ENCODE data around the gene CALD1.

Gene CALD1

GRCh38 chr7:134814730-134815364, 35.4 kb downstream of the CALD1 start:
- DNase-seq = no peak
- intact Hi-C loops (cut with DNase I) = no loop called here

DNA sequence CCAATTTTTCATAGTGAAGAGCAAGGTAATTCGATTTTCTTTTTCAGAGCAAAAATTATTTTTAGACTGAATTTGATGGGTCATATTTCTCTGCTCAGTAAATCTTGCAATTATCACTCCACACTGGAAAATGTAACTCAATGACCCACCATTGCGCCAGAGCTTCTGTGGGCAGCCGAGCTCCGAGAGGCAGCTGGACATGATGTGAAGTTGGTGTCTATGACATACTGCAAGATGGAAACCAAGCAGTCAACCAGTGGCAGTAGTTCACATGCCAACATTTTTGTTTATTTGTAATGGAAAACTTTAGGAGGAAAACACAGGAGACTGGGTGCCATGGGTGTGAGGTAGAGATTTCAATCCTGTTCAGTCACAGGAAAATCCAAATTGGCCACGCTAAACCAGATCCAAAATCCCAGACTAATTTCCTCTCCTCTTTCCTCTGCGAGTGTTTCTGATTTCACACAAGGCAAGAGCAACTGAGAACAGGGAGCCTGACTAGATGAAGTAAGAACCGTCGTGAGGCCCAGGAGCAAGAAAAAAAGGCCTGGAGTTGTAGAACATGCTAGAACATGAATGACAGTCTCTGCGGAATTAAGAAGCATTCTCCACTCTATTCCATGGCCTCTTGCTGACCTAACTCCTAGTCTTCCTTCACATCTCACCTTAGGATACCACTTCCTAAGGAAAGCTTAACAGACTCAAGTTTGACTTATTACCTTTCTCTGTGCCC, 39.3 kb downstream of the CALD1 start:
- DNase-seq = no peak
- intact Hi-C loops (cut with DNase I) = no loop called here

DNA sequence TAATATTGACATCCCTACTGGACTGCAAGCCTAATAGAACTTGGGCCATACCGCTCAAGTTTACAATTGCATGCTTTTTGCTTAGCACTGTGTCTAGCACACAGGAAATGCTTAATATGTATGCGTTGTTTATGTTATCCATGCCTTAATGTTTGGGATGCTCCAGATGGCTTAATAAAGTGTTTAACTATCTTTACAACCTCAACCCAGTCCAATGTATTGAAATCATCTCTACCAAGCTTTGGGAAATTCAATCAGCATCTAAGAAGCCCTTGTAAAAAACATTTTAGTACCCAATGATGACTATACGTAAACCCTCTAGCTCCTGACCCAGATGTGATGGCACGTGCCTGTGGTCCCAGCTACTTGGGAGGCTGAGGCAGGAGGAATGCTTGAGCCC, 40.0 kb downstream of the CALD1 start:
- intact Hi-C loops (cut with DNase I) = no loop called here
- DNase-seq = no peak

DNA sequence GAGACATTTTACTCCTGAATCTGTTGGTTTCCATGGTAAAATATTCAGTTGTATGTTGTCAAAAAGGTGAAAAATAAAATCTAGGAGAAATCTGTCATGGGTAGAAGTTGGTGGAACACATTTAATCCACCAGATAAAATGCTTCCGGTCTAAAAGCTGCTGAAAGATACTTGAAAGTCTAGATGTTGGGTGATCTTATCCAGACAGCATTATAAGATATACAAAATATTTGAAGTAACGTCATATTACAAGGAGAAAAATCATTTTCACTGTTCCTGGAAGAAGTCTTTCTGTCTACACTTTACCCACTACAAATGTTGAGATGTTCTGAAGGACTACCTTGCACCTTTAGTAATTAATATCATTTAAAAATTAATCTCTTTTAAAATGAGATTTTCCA, 40.9 kb downstream of the CALD1 start:
- DNase-seq = no peak
- intact Hi-C loops (cut with DNase I) = no loop called here

DNA sequence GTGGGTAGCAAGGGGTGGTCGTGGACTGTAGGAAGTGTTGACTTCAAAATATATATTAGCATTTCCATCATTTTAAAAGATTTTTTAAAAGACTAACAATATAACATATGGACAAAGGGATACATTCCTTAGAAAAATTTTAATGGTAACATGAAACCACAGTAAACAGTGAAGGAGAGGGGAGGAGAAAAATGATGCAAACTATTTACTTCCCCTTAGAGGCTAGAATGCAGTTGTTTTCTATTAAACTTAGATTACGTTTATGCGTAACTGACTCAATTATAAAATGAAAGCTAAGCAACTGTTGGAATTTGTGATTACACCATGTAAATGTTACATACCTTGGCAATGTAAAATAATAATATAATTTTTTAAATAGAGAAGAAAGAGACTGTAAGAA, 41.3 kb downstream of the CALD1 start:
- intact Hi-C loops (cut with DNase I) = no loop called here
- DNase-seq = no peak

DNA sequence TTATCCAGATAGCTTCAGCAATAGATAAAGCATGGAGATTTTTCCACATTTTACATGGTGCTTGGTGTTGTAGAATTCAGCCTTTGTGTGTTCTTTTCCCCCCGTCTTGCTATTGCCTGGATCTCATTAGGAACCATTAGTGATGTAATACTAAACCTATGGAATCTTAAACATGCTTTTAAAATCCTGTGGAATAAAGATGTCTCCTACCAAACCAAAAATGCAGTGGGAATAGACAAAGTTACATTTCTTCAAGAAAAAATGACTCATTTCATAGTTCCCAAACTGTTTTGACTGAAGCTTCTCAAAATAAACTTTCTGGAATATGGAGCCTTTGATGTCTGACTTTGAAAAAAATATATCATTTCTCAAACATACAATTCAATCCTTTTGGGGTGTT, 44.0 kb downstream of the CALD1 start:
- intact Hi-C loops (cut with DNase I) = no loop called here
- DNase-seq = no peak

- intact Hi-C loops (cut with DNase I) = no loop called here
- no peak for DNase-seq
These were observed 46.2 kb downstream of the CALD1 start for GRCh38 chr7:134825666-134826065.

GRCh38 chr7:134826105-134826504, 46.7 kb downstream of the CALD1 start:
- intact Hi-C loops (cut with DNase I) = no loop called here
- DNase-seq = no peak

DNA sequence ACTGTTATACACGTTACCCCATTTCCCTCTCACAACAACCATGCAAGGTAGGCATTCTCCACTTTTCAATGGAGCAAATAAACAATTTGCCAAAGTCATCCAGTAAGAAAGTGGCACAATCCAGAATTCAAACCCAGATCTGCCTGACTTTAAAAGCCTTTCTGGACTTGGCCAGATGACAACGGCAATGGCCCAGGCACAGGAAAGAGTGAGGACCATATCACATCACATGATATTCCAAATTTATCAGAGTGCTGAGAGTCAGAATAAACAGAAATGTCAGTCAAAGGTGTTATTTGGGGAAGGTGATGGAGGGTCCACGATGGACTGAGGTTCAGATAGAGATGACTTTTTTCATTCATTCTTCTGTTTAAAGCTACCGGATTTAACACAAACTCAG, 48.0 kb downstream of the CALD1 start:
- intact Hi-C loops (cut with DNase I) = no loop called here
- no peak for DNase-seq

DNA sequence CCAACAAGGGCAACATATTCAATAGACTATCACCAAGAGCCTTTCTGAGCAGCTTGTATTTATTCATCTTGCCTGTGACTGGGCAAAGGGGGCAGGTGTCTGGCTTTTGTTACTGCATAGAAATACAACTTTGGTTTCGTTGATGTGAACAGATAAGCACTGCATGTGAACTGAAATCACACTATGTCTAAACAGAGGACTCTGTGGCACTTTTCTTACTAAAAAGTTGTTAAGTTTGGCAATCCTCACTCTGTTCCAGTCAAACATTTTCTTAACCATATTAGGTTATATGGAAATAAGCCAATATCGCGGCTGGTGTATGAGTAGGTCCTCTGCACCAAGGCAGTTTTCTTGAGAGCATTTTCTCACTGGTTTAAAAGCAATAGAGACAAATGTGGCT, 48.5 kb downstream of the CALD1 start:
- no peak for DNase-seq
- intact Hi-C loops (cut with DNase I) = no loop called here

DNA sequence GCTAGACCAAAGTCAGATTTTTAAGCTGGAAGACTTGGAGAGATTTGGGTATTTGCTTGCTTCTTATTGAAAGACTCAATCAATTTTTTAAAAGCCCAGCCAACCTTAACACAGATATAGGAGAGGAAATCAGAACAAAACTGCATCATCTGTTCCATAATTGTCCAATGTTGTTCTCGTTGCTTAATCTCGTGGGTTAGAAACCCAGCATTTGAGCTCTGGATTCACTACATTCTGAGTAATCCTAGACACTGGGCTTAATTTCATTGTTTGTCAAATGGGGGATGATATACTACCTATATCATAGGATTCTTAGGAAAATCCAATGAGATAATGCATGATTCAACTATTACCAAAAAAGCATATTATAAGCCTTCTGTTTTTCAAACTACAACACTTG, 48.9 kb downstream of the CALD1 start:
- DNase-seq = no peak
- intact Hi-C loops (cut with DNase I) = no loop called here

- intact Hi-C loops (cut with DNase I) = no loop called here
- DNase-seq = no peak
These were observed 50.0 kb downstream of the CALD1 start for GRCh38 chr7:134829380-134829986.

- peak in 32 of 42 donors; percentile 4 to 75 (median 36) for DNase-seq
- intact Hi-C loops (cut with DNase I) = no loop called here
These were observed 52.4 kb downstream of the CALD1 start for GRCh38 chr7:134831862-134832261.

DNA sequence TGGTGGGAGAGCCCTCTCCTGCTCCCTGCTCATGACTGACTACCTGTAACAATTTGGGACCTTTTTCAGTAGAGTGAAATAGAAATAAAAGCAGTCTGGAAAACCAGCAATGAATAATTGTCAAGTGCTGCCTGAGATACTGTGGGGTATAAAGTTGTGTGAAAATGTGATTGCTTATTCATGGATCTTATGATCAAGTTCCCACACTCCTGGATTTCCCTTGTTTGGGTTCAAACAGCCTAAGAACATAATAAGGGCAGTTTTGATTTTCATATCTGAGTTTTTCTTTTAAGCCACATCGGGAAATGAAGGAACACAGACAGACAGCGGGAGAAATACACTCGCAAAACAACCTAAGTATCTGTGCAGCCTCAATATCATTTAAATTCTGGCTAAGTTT, 52.9 kb downstream of the CALD1 start:
- DNase-seq = no peak
- intact Hi-C loops (cut with DNase I) = no loop called here

- intact Hi-C loops (cut with DNase I) = no loop called here
- no peak for DNase-seq
These were observed 55.4 kb downstream of the CALD1 start for GRCh38 chr7:134834689-134835462.

GRCh38 chr7:134835463-134835823, 56.0 kb downstream of the CALD1 start:
- intact Hi-C loops (cut with DNase I) = no loop called here
- DNase-seq = no peak

DNA sequence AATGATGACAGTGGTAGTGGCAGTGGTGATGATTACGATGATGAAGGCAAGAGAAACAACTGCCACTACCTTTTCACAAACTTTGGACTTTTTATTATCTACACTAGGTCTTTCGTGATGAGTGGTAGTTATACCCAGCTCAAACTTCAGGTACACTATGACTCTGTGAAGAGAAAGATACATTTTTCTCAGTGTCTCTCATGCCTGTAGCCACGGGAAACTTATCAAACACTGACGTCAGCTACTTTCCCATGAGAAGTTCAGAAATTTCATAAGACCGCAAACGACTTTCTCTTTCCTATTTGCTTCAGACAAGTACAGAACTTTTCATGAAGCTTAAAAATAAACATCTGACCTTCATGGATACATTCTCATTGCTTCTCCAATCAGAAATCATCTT, 57.0 kb downstream of the CALD1 start:
- no peak for DNase-seq

DNA sequence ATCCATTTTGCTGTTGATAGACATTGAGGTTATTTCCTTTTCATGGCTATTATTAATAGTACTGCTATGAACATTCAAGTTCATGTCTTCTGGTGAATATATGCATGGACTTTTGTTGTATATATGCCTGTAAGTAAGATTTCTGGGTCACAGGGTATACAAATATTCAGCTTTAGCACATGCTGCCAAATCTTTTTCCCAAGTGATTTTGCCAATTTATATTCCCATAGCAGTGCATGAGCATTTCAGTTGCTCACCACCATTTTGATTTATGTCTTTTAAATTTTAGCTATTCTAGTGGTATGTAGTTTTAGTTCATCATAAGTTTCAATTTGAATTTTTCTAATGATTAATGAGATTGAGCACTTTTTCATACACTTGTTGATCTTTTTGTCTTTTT, 59.9 kb downstream of the CALD1 start:
- no peak for DNase-seq
- intact Hi-C loops (cut with DNase I) = no loop called here

More for the DNA sequence above, 57.0 kb downstream of the CALD1 start:
- intact Hi-C loops (cut with DNase I) = no loop called here

- intact Hi-C loops (cut with DNase I) = no loop called here
- no peak for DNase-seq
These were observed 62.6 kb downstream of the CALD1 start for GRCh38 chr7:134842062-134842461.

GRCh38 chr7:134842886-134843430, 63.5 kb downstream of the CALD1 start:
- DNase-seq = no peak
- intact Hi-C loops (cut with DNase I) = no loop called here
